Cardiac muscle cell (in vitro differentiated cells and primary cell): Measurements from ENCODE around the gene FGFBP2. TPM values are rescaled to one million over a fixed set of nuclear protein-coding genes. Genes with fewer than 3 reads are reported as not detected.

ENCODE experiments used
- DNase-seq, 2 donors: peaks; one replicate each; pipeline versions ENCODE4 v3.0.0 to v3.0.0-alpha.2; 2010 to 2017; ENCODE audit warnings: low read depth in 1 of 2, low spot score in 1 of 2
- H3K27ac ChIP-seq: fragments of 200-600 bp; sonication (generic); 2 replicates; pipeline ENCODE4 v1.5.1; 2016
- H3K27me3 ChIP-seq: fragments of 200-600 bp; sonication (generic); 2 replicates; pipeline ENCODE4 v1.6.0; 2016; ENCODE audit warnings: control low read depth
- H3K36me3 ChIP-seq: fragments of 200-600 bp; sonication (generic); 2 replicates; pipeline ENCODE4 v1.5.1; 2016; ENCODE audit warnings: control low read depth
- H3K4me1 ChIP-seq: fragments of 200-600 bp; sonication (generic); 2 replicates; pipeline ENCODE4 v1.8.1; 2017; ENCODE audit warnings: low read depth, mild to moderate bottlenecking, mixed run types
- H3K4me3 ChIP-seq: fragments of 200-600 bp; sonication (generic); 2 replicates; pipeline ENCODE4 v1.5.1; 2016; ENCODE audit warnings: mild to moderate bottlenecking
- H3K9me3 ChIP-seq: fragments of 200-600 bp; sonication (generic); 2 replicates; pipeline ENCODE4 v1.5.1; 2017; ENCODE audit warnings: low read depth, mild to moderate bottlenecking, control low read depth
- polyA plus RNA-seq: library from polyadenylated mRNA; unstranded; fragments of >200 nt; fragmentation: Nextera tagmentation; extraction: Ambion mirVana; gene quantifications from 2 replicates; pipeline ENCODE4 v1.2.1, GENCODE V29; 2016
- total RNA-seq: library from RNA; depleted of rRNA; stranded (reverse); fragments of >200 nt; gene quantifications from 2 replicates; pipeline ENCODE4 v1.2.3, GENCODE V29; 2016
- TF ChIP-seq, protein P1 (sequence below): IDR thresholded peaks from 2 replicates; pipeline ENCODE4 v1.5.1; 2012; ENCODE audit warnings: low read depth, mild to moderate bottlenecking, low read length

Gene FGFBP2
- total and polyA plus RNA-seq, 2 experiments from 2014 or later: not detected

DNA sequence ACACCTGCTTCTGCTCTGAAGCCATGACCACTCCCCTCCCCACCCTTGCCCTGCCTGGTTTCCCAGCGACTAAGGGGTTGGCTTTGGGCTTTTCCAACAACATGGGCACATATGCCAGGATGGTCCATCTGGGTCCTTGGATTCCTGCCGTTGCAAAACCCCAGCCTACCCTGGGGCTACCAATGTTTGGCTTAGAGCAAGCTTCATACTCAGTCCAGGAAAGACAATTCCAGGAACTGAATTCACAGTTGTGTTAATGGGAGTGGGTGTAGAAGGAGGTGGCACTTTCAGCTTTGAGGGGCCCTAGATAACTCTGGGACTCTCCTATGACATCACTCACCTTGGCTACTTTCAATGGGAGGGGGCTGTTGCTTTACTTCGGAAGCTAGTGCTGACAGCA lies 33.4 kb downstream of the FGFBP2 start:
- H3K4me3 ChIP-seq: no peak overlapping the region
- no peaks in the 10 kb centered on the region for H3K27me3 ChIP-seq
- no peaks in the 10 kb centered on the region for H3K36me3 ChIP-seq
- TF ChIP-seq, protein P1, sequence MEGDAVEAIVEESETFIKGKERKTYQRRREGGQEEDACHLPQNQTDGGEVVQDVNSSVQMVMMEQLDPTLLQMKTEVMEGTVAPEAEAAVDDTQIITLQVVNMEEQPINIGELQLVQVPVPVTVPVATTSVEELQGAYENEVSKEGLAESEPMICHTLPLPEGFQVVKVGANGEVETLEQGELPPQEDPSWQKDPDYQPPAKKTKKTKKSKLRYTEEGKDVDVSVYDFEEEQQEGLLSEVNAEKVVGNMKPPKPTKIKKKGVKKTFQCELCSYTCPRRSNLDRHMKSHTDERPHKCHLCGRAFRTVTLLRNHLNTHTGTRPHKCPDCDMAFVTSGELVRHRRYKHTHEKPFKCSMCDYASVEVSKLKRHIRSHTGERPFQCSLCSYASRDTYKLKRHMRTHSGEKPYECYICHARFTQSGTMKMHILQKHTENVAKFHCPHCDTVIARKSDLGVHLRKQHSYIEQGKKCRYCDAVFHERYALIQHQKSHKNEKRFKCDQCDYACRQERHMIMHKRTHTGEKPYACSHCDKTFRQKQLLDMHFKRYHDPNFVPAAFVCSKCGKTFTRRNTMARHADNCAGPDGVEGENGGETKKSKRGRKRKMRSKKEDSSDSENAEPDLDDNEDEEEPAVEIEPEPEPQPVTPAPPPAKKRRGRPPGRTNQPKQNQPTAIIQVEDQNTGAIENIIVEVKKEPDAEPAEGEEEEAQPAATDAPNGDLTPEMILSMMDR: no peak
- H3K27ac ChIP-seq: no peak overlapping the region
- no peaks in the 10 kb centered on the region for H3K4me1 ChIP-seq
- no peak for DNase-seq
- no peaks in the 10 kb centered on the region for H3K9me3 ChIP-seq

DNA sequence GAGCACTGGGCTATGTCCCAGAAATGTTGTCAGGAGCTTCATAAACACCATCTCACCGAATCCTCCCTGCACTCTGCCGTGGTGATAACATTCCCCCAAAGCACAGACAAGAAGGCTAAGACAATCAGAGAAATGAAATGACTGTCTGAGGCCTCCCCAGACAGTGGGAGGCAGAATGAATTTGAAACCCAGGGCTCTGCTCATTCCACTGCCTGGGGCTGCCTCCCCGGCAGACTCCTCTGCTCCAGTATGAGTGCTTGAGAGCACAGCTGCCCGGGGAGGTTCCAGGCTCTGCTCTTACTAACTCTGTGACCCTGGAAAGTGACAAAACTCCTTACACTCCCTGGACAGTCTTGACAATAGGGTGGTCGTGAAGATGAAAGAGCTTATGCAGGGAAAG lies 34.1 kb downstream of the FGFBP2 start:
- no peaks in the 10 kb centered on the region for H3K4me1 ChIP-seq
- no peak overlapping the region for H3K27ac ChIP-seq
- DNase-seq: no peak
- no peaks in the 10 kb centered on the region for H3K27me3 ChIP-seq
- TF ChIP-seq, protein P1: no peak
- no peak overlapping the region for H3K4me3 ChIP-seq
- no peaks in the 10 kb centered on the region for H3K36me3 ChIP-seq
- no peaks in the 10 kb centered on the region for H3K9me3 ChIP-seq

DNA sequence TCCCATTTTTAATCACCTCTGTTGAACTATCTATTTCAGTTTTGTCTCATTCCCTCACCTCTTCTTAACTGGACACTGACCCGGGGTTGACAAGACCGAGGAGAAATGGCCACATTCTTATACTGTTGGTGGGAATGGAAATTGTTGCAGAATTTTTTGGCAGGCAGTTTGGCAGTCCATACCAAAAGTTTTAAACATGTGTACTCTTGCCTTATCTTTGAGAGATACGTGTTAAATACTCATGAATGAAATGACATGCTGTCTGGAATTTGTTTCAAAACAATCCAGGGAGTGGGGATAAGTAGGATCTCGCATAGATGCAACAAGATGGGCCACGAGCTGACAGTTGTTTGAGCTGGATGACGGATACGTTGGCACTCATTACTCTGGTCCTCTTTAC lies 36.5 kb downstream of the FGFBP2 start:
- TF ChIP-seq, protein P1: no peak
- H3K4me3 ChIP-seq: no peak overlapping the region
- DNase-seq: peak in 1 of 2 donors; percentile 60
- no peak overlapping the region for H3K27ac ChIP-seq
- H3K9me3 ChIP-seq: no peaks in the 10 kb centered on the region
- H3K36me3 ChIP-seq: no peaks in the 10 kb centered on the region
- H3K27me3 ChIP-seq: no peaks in the 10 kb centered on the region
- no peaks in the 10 kb centered on the region for H3K4me1 ChIP-seq

DNA sequence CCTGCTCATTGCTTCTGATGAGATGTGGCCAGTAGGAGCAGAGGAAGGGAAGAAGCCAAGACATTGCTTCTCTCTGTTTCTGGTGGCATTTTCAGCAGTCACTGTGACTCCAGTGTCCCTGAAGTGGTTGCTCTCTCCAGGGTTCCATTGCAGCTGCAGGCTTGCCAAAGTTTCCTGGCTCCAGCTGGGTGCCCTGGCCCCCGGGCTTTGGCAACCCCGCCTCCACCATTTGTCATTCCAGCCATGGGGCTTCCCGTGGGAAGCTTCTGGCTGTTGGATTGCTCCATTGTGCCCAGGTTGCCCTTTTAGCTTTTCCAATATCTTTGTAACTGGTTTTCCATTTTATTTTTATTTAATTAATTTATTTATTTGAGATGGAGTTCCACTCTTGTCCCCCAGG lies 37.1 kb downstream of the FGFBP2 start:
- no peaks in the 10 kb centered on the region for H3K36me3 ChIP-seq
- TF ChIP-seq, protein P1: no peak
- no peak overlapping the region for H3K4me3 ChIP-seq
- H3K27ac ChIP-seq: no peak overlapping the region
- no peaks in the 10 kb centered on the region for H3K27me3 ChIP-seq
- no peaks in the 10 kb centered on the region for H3K4me1 ChIP-seq
- H3K9me3 ChIP-seq: no peaks in the 10 kb centered on the region
- DNase-seq: no peak

DNA sequence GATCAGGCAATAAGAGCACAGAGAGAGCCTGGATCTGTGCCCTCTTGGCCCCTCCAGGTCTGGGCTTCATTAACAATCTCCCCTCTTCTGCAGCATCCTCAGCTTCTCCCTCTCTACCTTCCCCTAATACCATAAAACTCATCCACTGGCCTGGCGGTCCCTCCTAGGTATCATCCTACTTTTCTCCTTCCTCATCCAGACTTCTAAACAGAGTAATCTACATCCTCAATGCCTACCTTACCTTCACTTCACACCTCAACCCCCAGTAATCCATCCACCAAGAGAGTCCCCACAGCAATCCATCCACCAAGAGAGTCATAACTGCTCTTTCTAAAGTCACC lies 41.4 kb downstream of the FGFBP2 start:
- no peaks in the 10 kb centered on the region for H3K9me3 ChIP-seq
- H3K27ac ChIP-seq: no peak overlapping the region
- no peaks in the 10 kb centered on the region for H3K4me1 ChIP-seq
- H3K27me3 ChIP-seq: no peaks in the 10 kb centered on the region
- TF ChIP-seq, protein P1: no peak
- H3K4me3 ChIP-seq: no peak overlapping the region
- H3K36me3 ChIP-seq: no peaks in the 10 kb centered on the region
- no peak for DNase-seq
